GDM1 (cell line): ENCODE results near the gene PDZD8.
"Not testable (repeated sequence)": the region's sequence is repeated elsewhere in the genome, so short reads cannot be mapped to it uniquely, and the experiment has no call there.

Experiments
- DNase-seq: peaks from one replicate; lab custom pipeline; 2025; lab: John Stamatoyannopoulos, UW

The PDZD8 gene

GRCh38 chr10:117294039-117294645, 81.1 kb downstream of the PDZD8 start:
- DNase-seq, result no peak

GRCh38 chr10:117290872-117291271, 84.4 kb downstream of the PDZD8 start:
- DNase-seq, result not testable (repeated sequence)

GRCh38 chr10:117284716-117285494, 90.3 kb downstream of the PDZD8 start:
- DNase-seq, result no peak

GRCh38 chr10:117277675-117278074, 97.6 kb downstream of the PDZD8 start:
- no peak for DNase-seq

- DNase-seq, result no peak
Observed at GRCh38 chr10:117275121-117275520, 100.1 kb downstream of the PDZD8 start.

- DNase-seq, result no peak
Observed at GRCh38 chr10:117274509-117274908, 100.7 kb downstream of the PDZD8 start.

- DNase-seq, result no peak
Observed at GRCh38 chr10:117273980-117274379, 101.3 kb downstream of the PDZD8 start.

GRCh38 chr10:117272195-117273076, 102.8 kb downstream of the PDZD8 start:
- no peak for DNase-seq

- DNase-seq, result no peak
Observed at GRCh38 chr10:117271427-117271826, 103.8 kb downstream of the PDZD8 start.

- DNase-seq, result no peak
Observed at GRCh38 chr10:117268907-117269306, 106.3 kb downstream of the PDZD8 start.

GRCh38 chr10:117268258-117268657, 107.0 kb downstream of the PDZD8 start:
- DNase-seq, result no peak

- no peak for DNase-seq
Observed at GRCh38 chr10:117266812-117267211, 108.4 kb downstream of the PDZD8 start.

- DNase-seq, result no peak
Observed at GRCh38 chr10:117266400-117266799, 108.8 kb downstream of the PDZD8 start.

GRCh38 chr10:117264782-117265181, 110.5 kb downstream of the PDZD8 start:
- DNase-seq, result no peak

- DNase-seq, result no peak
Observed at GRCh38 chr10:117262903-117263293, 112.3 kb downstream of the PDZD8 start.

GRCh38 chr10:117262291-117262902, 112.8 kb downstream of the PDZD8 start:
- DNase-seq, result no peak

- DNase-seq, result no peak
Observed at GRCh38 chr10:117261501-117261900, 113.7 kb downstream of the PDZD8 start.

GRCh38 chr10:117260084-117260483, 115.2 kb downstream of the PDZD8 start:
- no peak for DNase-seq

- DNase-seq, result peak; percentile 74
Observed at GRCh38 chr10:117259279-117259678, 116.0 kb downstream of the PDZD8 start.

GRCh38 chr10:117257721-117258120, 117.5 kb downstream of the PDZD8 start:
- DNase-seq, result no peak

- no peak for DNase-seq
Observed at GRCh38 chr10:117256910-117257309, 118.3 kb downstream of the PDZD8 start.

GRCh38 chr10:117255835-117256460, 119.3 kb downstream of the PDZD8 start:
- DNase-seq, result no peak
